ENCODE measurements around the gene CABP1. TPM values are rescaled to one million over a fixed set of nuclear protein-coding genes. Genes with fewer than 3 reads are reported as not detected.

The CABP1 gene
- total RNA-seq, 6 experiments from 2014 or later, result 0.09 to 2.2 (median 1.4) TPM

DNA sequence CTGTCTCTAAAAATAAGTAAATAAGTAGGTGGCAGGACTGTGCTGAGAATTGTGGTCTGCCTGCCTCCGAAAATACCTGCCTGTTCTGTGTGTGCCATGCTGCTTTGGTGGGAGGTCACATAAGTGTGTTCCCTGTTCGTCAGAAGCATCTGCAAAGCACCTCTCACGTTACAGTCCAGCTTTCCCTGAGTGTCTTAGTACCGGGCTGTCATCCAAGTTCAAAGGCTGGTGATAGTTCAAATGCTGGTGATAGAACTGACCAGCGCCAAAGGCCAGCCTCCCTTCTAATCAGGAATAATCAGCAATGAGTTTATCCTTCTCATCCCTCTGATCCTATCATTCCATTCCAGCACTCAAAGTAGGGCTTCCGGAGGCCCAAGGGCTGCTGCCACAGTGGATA is 5.6 kb downstream of the CABP1 start:
- peaks cover 39% of the 10 kb centered on the region for H3K4me1 Mint-ChIP-seq (ENCODE audit: low read depth)
- H3K27me3 Mint-ChIP-seq (ENCODE audit: insufficient read depth), result peaks cover 29% of the 10 kb centered on the region
- no peaks in the 10 kb centered on the region for H3K9me3 Mint-ChIP-seq
- no peak overlapping the region for H3K27ac Mint-ChIP-seq
- no peak for DNase-seq
- no peak overlapping the region for H3K4me3 Mint-ChIP-seq
- TF ChIP-seq, protein P1, sequence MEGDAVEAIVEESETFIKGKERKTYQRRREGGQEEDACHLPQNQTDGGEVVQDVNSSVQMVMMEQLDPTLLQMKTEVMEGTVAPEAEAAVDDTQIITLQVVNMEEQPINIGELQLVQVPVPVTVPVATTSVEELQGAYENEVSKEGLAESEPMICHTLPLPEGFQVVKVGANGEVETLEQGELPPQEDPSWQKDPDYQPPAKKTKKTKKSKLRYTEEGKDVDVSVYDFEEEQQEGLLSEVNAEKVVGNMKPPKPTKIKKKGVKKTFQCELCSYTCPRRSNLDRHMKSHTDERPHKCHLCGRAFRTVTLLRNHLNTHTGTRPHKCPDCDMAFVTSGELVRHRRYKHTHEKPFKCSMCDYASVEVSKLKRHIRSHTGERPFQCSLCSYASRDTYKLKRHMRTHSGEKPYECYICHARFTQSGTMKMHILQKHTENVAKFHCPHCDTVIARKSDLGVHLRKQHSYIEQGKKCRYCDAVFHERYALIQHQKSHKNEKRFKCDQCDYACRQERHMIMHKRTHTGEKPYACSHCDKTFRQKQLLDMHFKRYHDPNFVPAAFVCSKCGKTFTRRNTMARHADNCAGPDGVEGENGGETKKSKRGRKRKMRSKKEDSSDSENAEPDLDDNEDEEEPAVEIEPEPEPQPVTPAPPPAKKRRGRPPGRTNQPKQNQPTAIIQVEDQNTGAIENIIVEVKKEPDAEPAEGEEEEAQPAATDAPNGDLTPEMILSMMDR (IDR thresholded peaks at IDR 0.05), result no peak
- H3K36me3 Mint-ChIP-seq (ENCODE audit: low read depth), result no peaks in the 10 kb centered on the region

DNA sequence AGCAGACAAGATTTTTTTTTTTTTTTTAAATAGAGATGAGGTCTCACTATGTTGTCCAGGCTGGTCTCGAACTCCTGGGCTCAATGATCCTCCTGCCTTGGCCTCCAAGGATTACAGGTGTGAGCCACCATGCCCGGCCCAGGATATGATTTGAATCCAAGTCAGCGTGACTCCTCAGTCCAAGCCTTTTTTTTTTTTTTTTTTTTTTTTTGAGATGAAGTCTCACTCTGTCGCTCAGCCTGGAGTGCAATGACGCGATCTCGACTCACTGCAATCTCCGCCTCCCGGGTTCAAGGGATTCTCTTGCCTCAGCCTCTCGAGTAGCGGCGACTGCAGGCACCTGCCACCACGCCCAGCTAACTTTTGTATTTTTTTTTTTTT is 6.9 kb downstream of the CABP1 start:
- TF ChIP-seq, protein P1 (IDR thresholded peaks at IDR 0.05), result no peak
- Mint-ChIP-seq H3K4me1 (ENCODE audit: low read depth) (peaks cover 44% of the 10 kb centered on the region), H3K27me3 (ENCODE audit: insufficient read depth) (peaks cover 24% of the 10 kb centered on the region), H3K36me3 (ENCODE audit: low read depth) (no peaks in the 10 kb centered on the region), H3K27ac (no peak overlapping the region), H3K9me3 (no peaks in the 10 kb centered on the region), H3K4me3 (no peak overlapping the region)
- DNase-seq, result no peak

GRCh38 chr12:120649442-120650232 is 9.2 kb downstream of the CABP1 start:
- TF ChIP-seq, protein P1 (IDR thresholded peaks at IDR 0.05), result peak; percentile 55
- Mint-ChIP-seq H3K36me3 (ENCODE audit: low read depth) (no peaks in the 10 kb centered on the region), H3K4me3 (peak overlapping the region; percentile 89), H3K9me3 (no peaks in the 10 kb centered on the region), H3K4me1 (ENCODE audit: low read depth) (peaks cover 36% of the 10 kb centered on the region), H3K27ac (peak overlapping the region; percentile 81), H3K27me3 (ENCODE audit: insufficient read depth) (peaks cover 28% of the 10 kb centered on the region)
- DNase-seq, result peak; percentile 6

GRCh38 chr12:120650233-120650690 is 9.8 kb downstream of the CABP1 start:
- Mint-ChIP-seq H3K9me3 (no peaks in the 10 kb centered on the region), H3K36me3 (ENCODE audit: low read depth) (no peaks in the 10 kb centered on the region), H3K4me3 (peak overlapping the region; percentile 89; the same call in 1 of the 2 replicates), H3K4me1 (ENCODE audit: low read depth) (peaks cover 36% of the 10 kb centered on the region), H3K27ac (no peak overlapping the region), H3K27me3 (ENCODE audit: insufficient read depth) (peaks cover 33% of the 10 kb centered on the region)
- TF ChIP-seq, protein P1 (IDR thresholded peaks at IDR 0.05), result no peak
- no peak for DNase-seq

- Mint-ChIP-seq H3K27ac (no peak overlapping the region), H3K36me3 (ENCODE audit: low read depth) (no peaks in the 10 kb centered on the region), H3K27me3 (ENCODE audit: insufficient read depth) (peaks cover 33% of the 10 kb centered on the region), H3K4me1 (ENCODE audit: low read depth) (peaks cover 34% of the 10 kb centered on the region), H3K4me3 (no peak overlapping the region), H3K9me3 (no peaks in the 10 kb centered on the region)
- TF ChIP-seq, protein P1 (IDR thresholded peaks at IDR 0.05), result no peak
- DNase-seq, result no peak
Observed at GRCh38 chr12:120651821-120652220, 11.4 kb downstream of the CABP1 start.
